OCI-LY7 (cell line): ENCODE measurements around the gene SP110. TPM values are rescaled to one million over a fixed set of nuclear protein-coding genes. Genes with fewer than 3 reads are reported as not detected.

Source experiments
- BruUV-seq: library from RNA; stranded (reverse); fragments of 400-500 nt; replicated peaks from 2 replicates; lab custom pipeline; 2021; lab: Mats Ljungman, UMichigan
- CTCF ChIA-PET: fragments of 300-600 bp; sonication (Branson Sonifier 250); formaldehyde crosslinking; loops from one replicate; lab custom pipeline; 2022; ENCODE audit warnings: antibody characterized with exemption; ENCODE audit not compliant: unreplicated experiment; lab: Charles Lee
- POLR2A ChIA-PET: fragments of 300-600 bp; sonication (Branson Sonifier 250); formaldehyde crosslinking; loops from one replicate; lab custom pipeline; 2022; ENCODE audit warnings: antibody characterized with exemption; lab: Charles Lee
- DNase-seq: peaks from one replicate; pipeline ENCODE4 v3.0.0-alpha.2; 2015; ENCODE audit warnings: low spot score
- H2AFZ ChIP-seq: fragments of 200-600 bp; sonication (generic), shearing (Covaris generic); 2 replicates; pipeline ENCODE4 v1.6.1; 2014; ENCODE audit warnings: mild to moderate bottlenecking, antibody characterized with exemption, low read length, moderate library complexity
- H3K27ac ChIP-seq: fragments of 200-600 bp; sonication (generic); 2 replicates; pipeline ENCODE4 v1.5.1; 2014; ENCODE audit warnings: mixed run types, low read depth, mild to moderate bottlenecking, moderate library complexity, low read length, inconsistent platforms; ENCODE audit not compliant: poor library complexity, severe bottlenecking
- H3K36me3 ChIP-seq: fragments of 200-600 bp; sonication (generic); 2 replicates; pipeline ENCODE4 v1.6.1; 2014; ENCODE audit warnings: mild to moderate bottlenecking, antibody characterized with exemption, low read length, moderate library complexity, mixed read lengths; ENCODE audit not compliant: insufficient read depth
- H3K4me1 ChIP-seq: fragments of 200-600 bp; sonication (generic); 2 replicates; pipeline ENCODE4 v1.5.1; 2014; ENCODE audit warnings: mild to moderate bottlenecking, low read length; ENCODE audit not compliant: insufficient read depth, poor library complexity, severe bottlenecking
- H3K4me2 ChIP-seq: fragments of 200-600 bp; sonication (generic); 2 replicates; pipeline ENCODE4 v1.6.1; 2014; ENCODE audit warnings: mild to moderate bottlenecking, low read length
- H3K4me3 ChIP-seq: fragments of 200-600 bp; sonication (generic); 2 replicates; pipeline ENCODE4 v1.5.1; 2014; ENCODE audit warnings: mild to moderate bottlenecking, low read depth, low read length; ENCODE audit not compliant: poor library complexity, severe bottlenecking
- H3K79me2 ChIP-seq: fragments of 200-600 bp; sonication (generic); 2 replicates; pipeline ENCODE4 v1.6.1; 2016; ENCODE audit warnings: low read depth, mild to moderate bottlenecking, low read length, moderate library complexity, mixed read lengths; ENCODE audit not compliant: insufficient read depth
- H3K9me2 ChIP-seq: fragments of 200-600 bp; sonication (generic); 2 replicates; pipeline ENCODE4 v1.6.1; 2016; ENCODE audit warnings: mild to moderate bottlenecking, low read length, mixed read lengths; ENCODE audit not compliant: insufficient read depth
- H3K9me3 ChIP-seq: fragments of 200-600 bp; sonication (generic); 2 replicates; pipeline ENCODE4 v1.6.1; 2014; ENCODE audit warnings: mild to moderate bottlenecking, mixed run types, low read length, mixed read lengths
- H4K20me1 ChIP-seq: fragments of 200-600 bp; sonication (generic); 2 replicates; pipeline ENCODE4 v1.6.1; 2014; ENCODE audit warnings: mild to moderate bottlenecking, antibody characterized with exemption, low read length, moderate library complexity, mixed read lengths; ENCODE audit not compliant: insufficient read depth
- EZH2phosphoT487 ChIP-seq: fragments of 200-600 bp; sonication (generic); IDR thresholded peaks from 2 replicates; pipeline ENCODE4 v1.6.1; 2018; ENCODE audit warnings: low read depth, borderline replicate concordance, mild to moderate bottlenecking, mixed run types, antibody characterized with exemption, low read length, moderate library complexity, mixed read lengths
- intact Hi-C: fragments of 100-400 bp; cut with micrococcal nuclease; formaldehyde crosslinking; loops from one replicate; pipeline ENCODE4 v1.10.0; 2022; ENCODE audit not compliant: unreplicated experiment
- total RNA-seq, 2 experiments: library from RNA; depleted of rRNA in 1 of 2; stranded (reverse); fragments of >200 nt in 1 of 2; shearing (Covaris generic) in 1 of 2; gene quantifications; 2 replicates each; pipeline ENCODE4 v1.2.3, GENCODE V29; 2014 to 2022
- TF ChIP-seq, protein P1 (sequence below): fragments of 200-600 bp; sonication (generic); conservative IDR thresholded peaks from 2 replicates; pipeline ENCODE4 v1.5.1; 2014; ENCODE audit warnings: mild to moderate bottlenecking, antibody characterized with exemption, low read length, moderate library complexity, mixed read lengths

Gene SP110
- total RNA-seq, 2 experiments from 2014 or later = 9.3 to 15.7 TPM

DNA sequence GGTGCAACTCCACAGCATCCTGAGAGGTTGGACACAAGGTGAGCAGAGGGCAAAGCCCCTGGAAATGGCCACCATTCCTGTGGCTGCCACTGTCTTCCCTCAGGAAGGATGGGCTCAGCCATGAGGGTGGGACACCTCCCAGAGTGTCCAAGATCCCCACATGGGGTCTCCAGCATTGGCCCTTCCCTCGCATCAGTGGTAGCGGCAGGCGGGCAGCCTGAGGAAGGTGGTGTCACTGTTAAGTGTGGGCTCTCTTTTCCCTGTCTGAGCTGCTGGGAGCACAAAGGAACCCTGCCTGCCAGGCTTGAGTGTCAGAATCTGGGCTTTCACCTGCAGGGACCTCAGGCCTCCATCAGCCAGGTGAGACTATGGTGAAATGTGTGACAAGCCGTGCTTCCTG is 47.6 kb downstream of the SP110 start:
- Histone ChIP-seq H3K36me3 (no peaks in the 10 kb centered on the region), H4K20me1 (no peaks in the 10 kb centered on the region), H3K79me2 (no peaks in the 10 kb centered on the region), H3K9me2 (no peaks in the 10 kb centered on the region), H3K27ac (no peak overlapping the region), H2AFZ (no peak overlapping the region), H3K4me1 (no peaks in the 10 kb centered on the region), H3K4me2 (no peak overlapping the region), H3K4me3 (no peak overlapping the region), H3K9me3 (no peaks in the 10 kb centered on the region)
- DNase-seq = no peak
- ChIA-PET POLR2A (no interaction called here), CTCF (no interaction called here)
- no TSS peak for BruUV-seq
- intact Hi-C loops = no loop called here
- TF ChIP-seq EZH2phosphoT487 = no peak
- TF ChIP-seq, protein P1, sequence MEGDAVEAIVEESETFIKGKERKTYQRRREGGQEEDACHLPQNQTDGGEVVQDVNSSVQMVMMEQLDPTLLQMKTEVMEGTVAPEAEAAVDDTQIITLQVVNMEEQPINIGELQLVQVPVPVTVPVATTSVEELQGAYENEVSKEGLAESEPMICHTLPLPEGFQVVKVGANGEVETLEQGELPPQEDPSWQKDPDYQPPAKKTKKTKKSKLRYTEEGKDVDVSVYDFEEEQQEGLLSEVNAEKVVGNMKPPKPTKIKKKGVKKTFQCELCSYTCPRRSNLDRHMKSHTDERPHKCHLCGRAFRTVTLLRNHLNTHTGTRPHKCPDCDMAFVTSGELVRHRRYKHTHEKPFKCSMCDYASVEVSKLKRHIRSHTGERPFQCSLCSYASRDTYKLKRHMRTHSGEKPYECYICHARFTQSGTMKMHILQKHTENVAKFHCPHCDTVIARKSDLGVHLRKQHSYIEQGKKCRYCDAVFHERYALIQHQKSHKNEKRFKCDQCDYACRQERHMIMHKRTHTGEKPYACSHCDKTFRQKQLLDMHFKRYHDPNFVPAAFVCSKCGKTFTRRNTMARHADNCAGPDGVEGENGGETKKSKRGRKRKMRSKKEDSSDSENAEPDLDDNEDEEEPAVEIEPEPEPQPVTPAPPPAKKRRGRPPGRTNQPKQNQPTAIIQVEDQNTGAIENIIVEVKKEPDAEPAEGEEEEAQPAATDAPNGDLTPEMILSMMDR = no peak

DNA sequence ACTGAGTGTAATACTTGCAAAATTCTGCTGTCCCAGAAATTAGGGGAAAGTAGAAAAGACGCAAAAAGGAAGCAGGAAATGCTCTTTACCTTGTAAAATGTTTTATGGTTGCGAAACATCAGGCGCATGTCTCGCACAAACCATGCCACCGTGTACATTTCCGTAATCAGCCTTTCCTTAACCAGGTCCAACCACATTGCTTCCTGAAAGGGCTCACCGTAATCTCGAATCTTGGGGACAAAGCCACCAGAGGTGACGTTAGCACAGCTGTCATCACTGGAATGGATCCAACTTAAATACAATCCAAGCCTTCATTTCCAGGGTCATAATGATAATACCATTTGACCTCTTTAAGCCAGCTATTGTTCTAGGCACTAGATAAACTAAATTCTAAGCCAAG is 49.3 kb downstream of the SP110 start:
- Histone ChIP-seq H4K20me1 (no peaks in the 10 kb centered on the region), H3K9me2 (no peaks in the 10 kb centered on the region), H3K4me3 (no peak overlapping the region), H3K9me3 (no peaks in the 10 kb centered on the region), H2AFZ (no peak overlapping the region), H3K4me1 (no peaks in the 10 kb centered on the region), H3K36me3 (no peaks in the 10 kb centered on the region), H3K27ac (no peak overlapping the region), H3K79me2 (no peaks in the 10 kb centered on the region), H3K4me2 (no peak overlapping the region)
- POLR2A ChIA-PET = interaction anchor here (0.6 kb wide), 1 partner anchor 71 kb away, joined by 3 read pairs; no protein-coding TSS in a partner anchor
- TF ChIP-seq, protein P1 = no peak
- no peak for TF ChIP-seq EZH2phosphoT487
- CTCF ChIA-PET = no interaction called here
- BruUV-seq = no TSS peak
- intact Hi-C loops = no loop called here
- DNase-seq = no peak

DNA sequence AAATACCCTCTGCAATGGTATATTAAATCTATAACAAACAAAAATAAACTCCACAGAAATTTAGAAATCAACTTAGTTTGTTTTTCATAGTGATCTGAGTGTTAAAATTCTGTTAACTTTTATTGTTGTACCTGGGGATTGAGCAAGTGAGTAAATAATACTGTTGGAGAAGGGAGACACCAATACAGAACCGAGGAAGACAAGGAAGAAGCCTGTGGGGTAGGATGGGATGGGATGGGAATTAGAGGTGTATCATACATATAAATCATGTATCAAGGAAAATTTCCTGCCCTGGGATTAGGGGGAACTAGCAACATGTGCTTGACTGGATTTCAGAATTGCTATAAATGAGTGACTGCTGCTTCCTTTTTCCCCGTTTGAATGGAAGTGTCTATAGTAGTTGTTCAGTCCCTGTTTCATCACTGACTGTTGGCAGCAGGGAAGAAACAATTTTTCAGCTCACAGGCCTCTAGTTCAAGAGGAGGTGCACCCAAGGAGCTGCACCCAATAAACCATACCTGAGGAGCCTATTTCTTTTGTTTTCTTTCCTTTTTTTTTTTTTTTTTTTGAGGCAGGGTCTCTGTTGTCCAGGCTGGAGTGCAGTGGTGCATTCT is 53.1 kb downstream of the SP110 start:
- intact Hi-C loops = no loop called here
- H3K79me2 ChIP-seq = no peaks in the 10 kb centered on the region
- H3K4me2 ChIP-seq = no peak overlapping the region
- no peaks in the 10 kb centered on the region for H3K9me2 ChIP-seq
- no peak overlapping the region for H2AFZ ChIP-seq
- BruUV-seq = no TSS peak
- CTCF ChIA-PET = no interaction called here
- no peaks in the 10 kb centered on the region for H4K20me1 ChIP-seq
- no peak for DNase-seq
- H3K27ac ChIP-seq = no peak overlapping the region
- no peak overlapping the region for H3K4me3 ChIP-seq
- no peak for TF ChIP-seq EZH2phosphoT487
- TF ChIP-seq, protein P1 = no peak
- no peaks in the 10 kb centered on the region for H3K36me3 ChIP-seq
- no peaks in the 10 kb centered on the region for H3K9me3 ChIP-seq
- H3K4me1 ChIP-seq = no peaks in the 10 kb centered on the region
- POLR2A ChIA-PET = interaction anchor here (0.7 kb wide), 1 partner anchor 159 kb away, joined by 3 read pairs; no protein-coding TSS in a partner anchor
